ENCODE data around the gene KRTAP10-2.

GRCh38 chr21:44590311-44590721 is 39.0 kb upstream of the KRTAP10-2 start:
- TF ChIP-seq GATA2 (IDR thresholded peaks at IDR 0.05; ENCODE audit: low read depth, low read length): no peak
- no peak for TF ChIP-seq GATA3 (IDR thresholded peaks at IDR 0.05; ENCODE audit: low read depth, low read length)

Measured in SH-SY5Y (cell line).